IMR-90 (cell line): Measurements from ENCODE around the gene PBX3. TPM values are rescaled to one million over a fixed set of nuclear protein-coding genes. Genes with fewer than 3 reads are reported as not detected.

Source experiments
- ATAC-seq: fragments of 200-7000 bp; cut with Tn5 transposase; 2 replicates; pipeline ENCODE4 v1.9.1; 2020; ENCODE audit warnings: low read depth, mild to moderate bottlenecking, moderate library complexity
- BruUV-seq: library from RNA; stranded (reverse); fragments of 400-500 nt; replicated peaks from 2 replicates; lab custom pipeline; 2021; lab: Mats Ljungman, UMichigan
- CTCF ChIA-PET: fragments of 300-600 bp; formaldehyde crosslinking; extraction: SDS; loops from one replicate; lab custom pipeline; 2021; ENCODE audit warnings: antibody characterized with exemption; lab: Yijun Ruan, JAX
- POLR2A ChIA-PET: fragments of 300-600 bp; sonication (Branson Sonifier 250); formaldehyde crosslinking; loops from one replicate; lab custom pipeline; 2022; ENCODE audit warnings: antibody characterized with exemption; ENCODE audit not compliant: unreplicated experiment; lab: Charles Lee
- DNase-seq: peaks from one replicate; pipeline ENCODE4 v3.0.0; 2013
- H2AFZ ChIP-seq: replicated peaks from 2 replicates; pipeline ENCODE3; 2013; ENCODE audit warnings: low read length, mild to moderate bottlenecking; ENCODE audit not compliant: poor library complexity
- H2AK5ac ChIP-seq: 2 replicates; pipeline ENCODE4 v1.6.1; 2013; ENCODE audit warnings: low read depth, low read length, inconsistent platforms
- H2AK9ac ChIP-seq: replicated peaks from 2 replicates; pipeline ENCODE3; 2013; ENCODE audit warnings: mild to moderate bottlenecking, low read depth, low read length, moderate library complexity; ENCODE audit not compliant: poor library complexity
- H2BK120ac ChIP-seq: 2 replicates; pipeline ENCODE4 v1.6.1; 2013; ENCODE audit warnings: low read depth, low read length, inconsistent platforms
- H2BK15ac ChIP-seq: 3 replicates; pipeline ENCODE4 v1.6.1; 2013; ENCODE audit warnings: low read depth, low read length, inconsistent platforms
- H2BK20ac ChIP-seq: 2 replicates; pipeline ENCODE4 v1.6.1; 2013; ENCODE audit warnings: low read depth, mild to moderate bottlenecking, inconsistent platforms, low read length, moderate library complexity
- H2BK5ac ChIP-seq: 2 replicates; pipeline ENCODE4 v1.6.1; 2013; ENCODE audit warnings: mild to moderate bottlenecking, low read depth, low read length, inconsistent platforms; ENCODE audit not compliant: poor library complexity, severe bottlenecking
- H3K14ac ChIP-seq: replicated peaks from 2 replicates; pipeline ENCODE4 v1.6.1; 2013; ENCODE audit warnings: low read depth, low read length, inconsistent platforms
- H3K18ac ChIP-seq: 2 replicates; pipeline ENCODE4 v1.6.1; 2013; ENCODE audit warnings: low read depth, low read length, control low read depth
- H3K23ac ChIP-seq: 2 replicates; pipeline ENCODE4 v1.6.1; 2013; ENCODE audit warnings: low read depth, low read length, inconsistent platforms
- H3K27ac ChIP-seq: 2 replicates; pipeline ENCODE4 v1.5.1; 2013; ENCODE audit warnings: mild to moderate bottlenecking, control low read depth, low read length; ENCODE audit not compliant: insufficient read depth
- H3K27me3 ChIP-seq: 2 replicates; pipeline ENCODE4 v1.6.1; 2013; ENCODE audit warnings: low read length; ENCODE audit not compliant: control insufficient read depth, insufficient read depth
- H3K36me3 ChIP-seq: 2 replicates; pipeline ENCODE4 v1.6.1; 2013; ENCODE audit warnings: low read length, mixed read lengths; ENCODE audit not compliant: control insufficient read depth, insufficient read depth
- H3K4ac ChIP-seq: 2 replicates; pipeline ENCODE4 v1.6.1; 2013; ENCODE audit warnings: low read depth, low read length, inconsistent platforms
- H3K4me1 ChIP-seq: 2 replicates; pipeline ENCODE4 v1.6.1; 2013; ENCODE audit warnings: low read length, mixed read lengths; ENCODE audit not compliant: control insufficient read depth, insufficient read depth
- H3K4me2 ChIP-seq: 2 replicates; pipeline ENCODE4 v1.6.1; 2013; ENCODE audit warnings: low read depth, mild to moderate bottlenecking, control low read depth, low read length, moderate library complexity
- H3K4me3 ChIP-seq: 2 replicates; pipeline ENCODE4 v1.5.1; 2013; ENCODE audit warnings: low read depth, mild to moderate bottlenecking, control low read depth, low read length, moderate library complexity; ENCODE audit not compliant: insufficient read depth
- H3K56ac ChIP-seq: 2 replicates; pipeline ENCODE4 v1.6.1; 2013; ENCODE audit warnings: low read length, inconsistent platforms; ENCODE audit not compliant: insufficient read depth; ENCODE audit errors: extremely low read depth
- H3K79me1 ChIP-seq, 2 experiments: 2 replicates each; pipeline ENCODE4 v1.6.1; 2013; ENCODE audit warnings: low read length in 2 of 2, inconsistent platforms in 1 of 2, low read depth in 1 of 2
- H3K9ac ChIP-seq: 2 replicates; pipeline ENCODE4 v1.6.1; 2013; ENCODE audit warnings: low read depth, low read length, control low read depth
- H3K9me1 ChIP-seq: 2 replicates; pipeline ENCODE4 v1.6.1; 2013; ENCODE audit warnings: low read length, inconsistent platforms; ENCODE audit not compliant: insufficient read depth
- H3K9me3 ChIP-seq: 2 replicates; pipeline ENCODE4 v1.6.1; 2013; ENCODE audit warnings: low read length; ENCODE audit not compliant: control insufficient read depth, insufficient read depth
- H4K20me1 ChIP-seq: 2 replicates; pipeline ENCODE4 v1.6.1; 2013; ENCODE audit warnings: low read length, inconsistent platforms; ENCODE audit not compliant: insufficient read depth
- H4K5ac ChIP-seq: 2 replicates; pipeline ENCODE4 v1.6.1; 2013; ENCODE audit warnings: mild to moderate bottlenecking, low read depth, low read length, control low read depth
- H4K8ac ChIP-seq, 2 experiments: 2 replicates each; pipeline ENCODE4 v1.6.1; 2013; ENCODE audit warnings: low read depth in 2 of 2, low read length in 2 of 2, control low read depth in 1 of 2, inconsistent platforms in 1 of 2
- H4K91ac ChIP-seq: 2 replicates; pipeline ENCODE4 v1.6.1; 2013; ENCODE audit warnings: low read depth, low read length, inconsistent platforms; ENCODE audit not compliant: insufficient read depth
- CEBPB ChIP-seq: IDR thresholded peaks from 2 replicates; pipeline ENCODE4 v1.6.1; 2012; ENCODE audit warnings: low read depth, low read length, improper control_type of control experiment
- FOS ChIP-seq: fragments of 150-350 bp; IDR thresholded peaks from 2 replicates; pipeline ENCODE4 v1.6.1; 2016; ENCODE audit warnings: low read depth, low read length
- MAZ ChIP-seq: IDR thresholded peaks from 2 replicates; pipeline ENCODE4 v1.6.1; 2012; ENCODE audit warnings: low read depth, mild to moderate bottlenecking, low read length, improper control_type of control experiment, moderate library complexity, borderline replicate concordance
- NFE2L2 ChIP-seq: fragments of 150-350 bp; IDR thresholded peaks from 2 replicates; pipeline ENCODE4 v1.6.1; 2016; ENCODE audit warnings: low read depth, mild to moderate bottlenecking, low read length
- POLR2A ChIP-seq: IDR thresholded peaks from 2 replicates; pipeline ENCODE4 v1.6.1; 2012; ENCODE audit warnings: mild to moderate bottlenecking, low read depth, low read length
- SMC3 ChIP-seq: fragments of 150-350 bp; IDR thresholded peaks from 2 replicates; pipeline ENCODE4 v1.6.1; 2016; ENCODE audit warnings: low read depth, mild to moderate bottlenecking, antibody characterized with exemption, low read length, moderate library complexity
- WGBS, 2 experiments: methylation state at CpG; one replicate each; pipeline versions ENCODE4 v1.1.5 to v1.1.7; 2013; ENCODE audit warnings: missing lambda C conversion rate in 2 of 2; ENCODE audit not compliant: insufficient read length in 1 of 2; ENCODE audit errors: extremely low coverage in 2 of 2; 5-methylcytosine and 5-hydroxymethylcytosine counted together
- dilution Hi-C: fragments of 300-500 bp; cut with HindIII; formaldehyde crosslinking; loops from one replicate; pipeline ENCODE4 v1.14.3; 2018; ENCODE audit warnings: low sequenced_read_pairs; ENCODE audit not compliant: unreplicated experiment
- in situ Hi-C: fragments of 300-500 bp; cut with MboI; formaldehyde crosslinking; loops from 3 replicates; pipeline ENCODE4 v1.14.3; 2019; ENCODE audit warnings: low sequenced_read_pairs, inconsistent platforms, mixed read lengths
- intact Hi-C: fragments of 100-400 bp; cut with micrococcal nuclease; formaldehyde crosslinking; loops from 2 replicates; pipeline ENCODE4 v1.10.0; 2022
- polyA plus RNA-seq, 3 experiments: library from polyadenylated mRNA; depleted of rRNA; stranded (reverse); fragments of >200 nt; gene quantifications; 2 replicates each; pipeline ENCODE4 v1.2.3, GENCODE V29; 2012; ENCODE audit warnings: low replicate concordance in 1 of 3
- total RNA-seq: library from RNA; depleted of rRNA; stranded (reverse); fragments of >200 nt; gene quantifications from 2 replicates; pipeline ENCODE4 v1.2.3, GENCODE V29; 2012
- TF ChIP-seq, protein P1 (sequence below): conservative IDR thresholded peaks from 2 replicates; pipeline ENCODE4 v1.5.1; 2012; ENCODE audit warnings: mild to moderate bottlenecking, low read depth, low read length, improper control_type of control experiment
- TF ChIP-seq, protein P2 (sequence below): fragments of 150-350 bp; IDR thresholded peaks from 2 replicates; pipeline ENCODE4 v1.6.1; 2017; ENCODE audit warnings: mild to moderate bottlenecking, antibody characterized with exemption, low read length, low read depth

PBX3 gene
- total and polyA plus RNA-seq, 2 of the 4 experiments (the other 2 are of a cell fraction) = 12.0 to 15.6 TPM

DNA sequence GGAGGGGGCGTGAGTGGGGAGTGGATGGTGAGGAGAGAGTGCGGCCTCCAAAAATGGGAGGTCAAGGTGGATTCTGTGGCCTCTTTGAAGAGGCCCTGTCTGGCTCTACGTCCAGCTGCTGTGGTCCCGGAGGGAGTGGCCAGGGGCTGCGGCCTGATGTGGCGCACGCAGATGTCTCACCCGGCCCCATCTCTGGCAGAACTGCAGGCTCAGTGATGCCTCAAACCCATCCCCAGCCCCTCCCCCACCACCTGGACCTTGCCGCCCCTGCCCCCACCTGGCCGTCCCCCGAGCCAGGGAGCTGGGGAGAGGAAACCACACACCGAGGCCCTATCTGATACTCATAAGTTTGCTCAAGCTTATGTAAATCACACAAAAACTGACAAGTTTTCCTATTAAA is 267.6 kb downstream of the PBX3 start:
- Histone ChIP-seq H3K9me3 (peaks cover 1% of the 10 kb centered on the region), H3K23ac (no peak overlapping the region), H3K56ac (no peak overlapping the region), H2AFZ (no peak overlapping the region), H3K27ac (no peak overlapping the region), H2BK120ac (no peak overlapping the region), H4K20me1 (no peaks in the 10 kb centered on the region), H4K91ac (no peak overlapping the region), H4K8ac (no peak overlapping the region), H3K18ac (no peak overlapping the region), H3K4me1 (no peaks in the 10 kb centered on the region), H3K9me1 (no peaks in the 10 kb centered on the region), H3K79me1 (no peaks in the 10 kb centered on the region), H2BK15ac (no peak overlapping the region), H2AK5ac (no peak overlapping the region), H3K14ac (no peak overlapping the region), H3K4me2 (no peak overlapping the region), H3K9ac (no peak overlapping the region), H3K36me3 (no peaks in the 10 kb centered on the region), H3K4me3 (no peak overlapping the region), H2BK20ac (no peak overlapping the region), H4K5ac (no peak overlapping the region), H3K27me3 (peaks cover 7% of the 10 kb centered on the region; the same call in 1 of the 2 replicates), H2AK9ac (no peak overlapping the region), H2BK5ac (no peak overlapping the region), H3K4ac (no peak overlapping the region)
- intact Hi-C loops (no loop called here), in situ Hi-C loops (no loop called here), dilution Hi-C loops (no loop called here)
- POLR2A ChIA-PET = no interaction called here
- no TSS peak for BruUV-seq
- TF ChIP-seq NFE2L2 = no peak
- no peak for TF ChIP-seq CEBPB
- TF ChIP-seq MAZ = no peak
- TF ChIP-seq FOS = no peak
- TF ChIP-seq, protein P1, sequence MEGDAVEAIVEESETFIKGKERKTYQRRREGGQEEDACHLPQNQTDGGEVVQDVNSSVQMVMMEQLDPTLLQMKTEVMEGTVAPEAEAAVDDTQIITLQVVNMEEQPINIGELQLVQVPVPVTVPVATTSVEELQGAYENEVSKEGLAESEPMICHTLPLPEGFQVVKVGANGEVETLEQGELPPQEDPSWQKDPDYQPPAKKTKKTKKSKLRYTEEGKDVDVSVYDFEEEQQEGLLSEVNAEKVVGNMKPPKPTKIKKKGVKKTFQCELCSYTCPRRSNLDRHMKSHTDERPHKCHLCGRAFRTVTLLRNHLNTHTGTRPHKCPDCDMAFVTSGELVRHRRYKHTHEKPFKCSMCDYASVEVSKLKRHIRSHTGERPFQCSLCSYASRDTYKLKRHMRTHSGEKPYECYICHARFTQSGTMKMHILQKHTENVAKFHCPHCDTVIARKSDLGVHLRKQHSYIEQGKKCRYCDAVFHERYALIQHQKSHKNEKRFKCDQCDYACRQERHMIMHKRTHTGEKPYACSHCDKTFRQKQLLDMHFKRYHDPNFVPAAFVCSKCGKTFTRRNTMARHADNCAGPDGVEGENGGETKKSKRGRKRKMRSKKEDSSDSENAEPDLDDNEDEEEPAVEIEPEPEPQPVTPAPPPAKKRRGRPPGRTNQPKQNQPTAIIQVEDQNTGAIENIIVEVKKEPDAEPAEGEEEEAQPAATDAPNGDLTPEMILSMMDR = no peak
- TF ChIP-seq, protein P2, sequence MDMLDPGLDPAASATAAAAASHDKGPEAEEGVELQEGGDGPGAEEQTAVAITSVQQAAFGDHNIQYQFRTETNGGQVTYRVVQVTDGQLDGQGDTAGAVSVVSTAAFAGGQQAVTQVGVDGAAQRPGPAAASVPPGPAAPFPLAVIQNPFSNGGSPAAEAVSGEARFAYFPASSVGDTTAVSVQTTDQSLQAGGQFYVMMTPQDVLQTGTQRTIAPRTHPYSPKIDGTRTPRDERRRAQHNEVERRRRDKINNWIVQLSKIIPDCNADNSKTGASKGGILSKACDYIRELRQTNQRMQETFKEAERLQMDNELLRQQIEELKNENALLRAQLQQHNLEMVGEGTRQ = no peak
- no peak for TF ChIP-seq POLR2A
- TF ChIP-seq SMC3 = no peak
- DNase-seq (no peak), ATAC-seq (no peak)
- CTCF ChIA-PET = no interaction called here
- WGBS, 2 experiments = 52% methylated on average over 2 of the region's 12 CpGs; no CpG with 5 or more reads in 1 of the 2 experiments
